DMS153 (cell line): ENCODE measurements around the gene ST6GALNAC3.
"Not testable (repeated sequence)": the region's sequence is repeated elsewhere in the genome, so short reads cannot be mapped to it uniquely, and the experiment has no call there.

Source experiments
- DNase-seq: peaks from one replicate; lab custom pipeline; 2025; lab: John Stamatoyannopoulos, UW

ST6GALNAC3 gene

GRCh38 chr1:76106719-76107235, 32.2 kb downstream of the ST6GALNAC3 start:
- DNase-seq, result no peak

GRCh38 chr1:76109404-76109803, 34.9 kb downstream of the ST6GALNAC3 start:
- no peak for DNase-seq

- no peak for DNase-seq
These were observed 35.5 kb downstream of the ST6GALNAC3 start for GRCh38 chr1:76109901-76110560.

- DNase-seq, result no peak
These were observed 36.1 kb downstream of the ST6GALNAC3 start for GRCh38 chr1:76110666-76111065.

- not testable (repeated sequence) for DNase-seq
These were observed 37.8 kb downstream of the ST6GALNAC3 start for GRCh38 chr1:76112321-76112720.

GRCh38 chr1:76113446-76113845, 38.9 kb downstream of the ST6GALNAC3 start:
- DNase-seq, result no peak

GRCh38 chr1:76115171-76115570, 40.6 kb downstream of the ST6GALNAC3 start:
- no peak for DNase-seq

GRCh38 chr1:76121850-76122249, 47.3 kb downstream of the ST6GALNAC3 start:
- no peak for DNase-seq

- DNase-seq, result no peak
These were observed 47.7 kb downstream of the ST6GALNAC3 start for GRCh38 chr1:76122271-76122670.

GRCh38 chr1:76123411-76124064, 49.0 kb downstream of the ST6GALNAC3 start:
- not testable (repeated sequence) for DNase-seq

- no peak for DNase-seq
These were observed 49.6 kb downstream of the ST6GALNAC3 start for GRCh38 chr1:76124196-76124595.

- DNase-seq, result no peak
These were observed 51.1 kb downstream of the ST6GALNAC3 start for GRCh38 chr1:76125473-76126219.

GRCh38 chr1:76128096-76128495, 53.5 kb downstream of the ST6GALNAC3 start:
- DNase-seq, result no peak

- DNase-seq, result no peak
These were observed 55.2 kb downstream of the ST6GALNAC3 start for GRCh38 chr1:76129731-76130130.

GRCh38 chr1:76130992-76131391, 56.4 kb downstream of the ST6GALNAC3 start:
- DNase-seq, result no peak

- DNase-seq, result no peak
These were observed 59.4 kb downstream of the ST6GALNAC3 start for GRCh38 chr1:76133977-76134376.

GRCh38 chr1:76135835-76136234, 61.3 kb downstream of the ST6GALNAC3 start:
- no peak for DNase-seq

GRCh38 chr1:76136894-76137293, 62.3 kb downstream of the ST6GALNAC3 start:
- no peak for DNase-seq

- no peak for DNase-seq
These were observed 63.2 kb downstream of the ST6GALNAC3 start for GRCh38 chr1:76137746-76138145.

GRCh38 chr1:76138217-76138616, 63.7 kb downstream of the ST6GALNAC3 start:
- DNase-seq, result no peak

GRCh38 chr1:76140227-76140626, 65.7 kb downstream of the ST6GALNAC3 start:
- no peak for DNase-seq

- no peak for DNase-seq
These were observed 67.4 kb downstream of the ST6GALNAC3 start for GRCh38 chr1:76141929-76142328.
